CD14-positive monocyte (primary cell): ENCODE data around the gene ZFP36L1. TPM values are rescaled to one million over a fixed set of nuclear protein-coding genes. Genes with fewer than 3 reads are reported as not detected.

ENCODE experiments used
- DNase-seq, 3 donors: peaks; one replicate each; pipeline ENCODE4 v3.0.0-alpha.2; 2011 to 2022
- H2AFZ ChIP-seq: 2 replicates; pipeline ENCODE4 v1.6.0; 2012; ENCODE audit warnings: mild to moderate bottlenecking, low read depth, low read length, inconsistent platforms; ENCODE audit not compliant: insufficient read depth, poor library complexity, severe bottlenecking
- H3K27ac ChIP-seq, 2 donors: 1 replicate in 1 of 2; 2 replicates in 1 of 2; pipeline ENCODE4 v1.5.1; 2012 to 2013; ENCODE audit warnings: low read length in 2 of 2, control low read depth in 1 of 2, inconsistent platforms in 1 of 2, low read depth in 1 of 2, mild to moderate bottlenecking in 1 of 2
- H3K27me3 ChIP-seq, 2 donors: one replicate each; pipeline versions ENCODE4 v1.6.0 to v1.6.1; 2011 to 2013; ENCODE audit warnings: low read length in 2 of 2; ENCODE audit not compliant: control insufficient read depth in 2 of 2, insufficient read depth in 2 of 2
- H3K36me3 ChIP-seq, 2 donors: replicated peaks in 1 of 2; 1 replicate in 1 of 2; 2 replicates in 1 of 2; pipeline versions ENCODE4 v1.5.1 to v1.6.1; 2012 to 2013; ENCODE audit warnings: low read length in 2 of 2, control low read depth in 1 of 2, inconsistent platforms in 1 of 2, mild to moderate bottlenecking in 1 of 2; ENCODE audit not compliant: insufficient read depth in 2 of 2, control insufficient read depth in 1 of 2
- H3K4me1 ChIP-seq, 2 donors: 1 replicate in 1 of 2; 2 replicates in 1 of 2; pipeline versions ENCODE4 v1.5.1 to v1.6.1; 2012 to 2013; ENCODE audit warnings: low read length in 2 of 2, control low read depth in 1 of 2, inconsistent platforms in 1 of 2, mild to moderate bottlenecking in 1 of 2, moderate library complexity in 1 of 2; ENCODE audit not compliant: insufficient read depth in 2 of 2, control insufficient read depth in 1 of 2
- H3K4me2 ChIP-seq: replicated peaks from 2 replicates; pipeline ENCODE3; 2012; ENCODE audit warnings: low read length, moderate library complexity, mild to moderate bottlenecking; ENCODE audit not compliant: poor library complexity, severe bottlenecking; ENCODE audit errors: extremely low read depth
- H3K4me3 ChIP-seq, 3 experiments: fragments of 200-600 bp in 1 of 3; sonication (generic) in 1 of 3; replicated peaks in 1 of 3; 1 replicate in 2 of 3; 2 replicates in 1 of 3; pipeline ENCODE4 v1.5.1; 2011 to 2013; ENCODE audit warnings: low read length in 3 of 3, mild to moderate bottlenecking in 3 of 3, control low read depth in 2 of 3, low read depth in 2 of 3, inconsistent platforms in 1 of 3, moderate library complexity in 1 of 3
- H3K79me2 ChIP-seq: 2 replicates; pipeline ENCODE4 v1.6.0; 2012; ENCODE audit warnings: mild to moderate bottlenecking, control low read depth, inconsistent platforms, low read length, moderate library complexity; ENCODE audit not compliant: insufficient read depth
- H3K9ac ChIP-seq: 2 replicates; pipeline ENCODE4 v1.6.0; 2017; ENCODE audit warnings: low read length, mild to moderate bottlenecking; ENCODE audit not compliant: insufficient read depth, poor library complexity, severe bottlenecking
- H3K9me3 ChIP-seq, 2 donors: replicated peaks in 1 of 2; 1 replicate in 1 of 2; 2 replicates in 1 of 2; pipeline versions ENCODE4 v1.5.1 to v1.6.1; 2012 to 2013; ENCODE audit warnings: low read length in 2 of 2, control low read depth in 1 of 2; ENCODE audit not compliant: control insufficient read depth in 1 of 2, insufficient read depth in 1 of 2
- H4K20me1 ChIP-seq: 2 replicates; pipeline ENCODE4 v1.6.0; 2012; ENCODE audit warnings: mild to moderate bottlenecking, low read length, control low read depth, moderate library complexity; ENCODE audit not compliant: insufficient read depth
- H3K27ac Mint-ChIP-seq, 7 donors: one replicate each; pipeline ENCODE4 v1.8.0; 2020; ENCODE audit warnings: mild to moderate bottlenecking in 7 of 7, mixed read lengths in 7 of 7, moderate library complexity in 6 of 7, inconsistent platforms in 2 of 7
- H3K27me3 Mint-ChIP-seq, 3 donors: one replicate each; pipeline ENCODE4 v1.8.0; 2021 to 2022; ENCODE audit warnings: low read depth in 3 of 3, mild to moderate bottlenecking in 3 of 3, mixed read lengths in 3 of 3, moderate library complexity in 3 of 3, inconsistent platforms in 1 of 3
- H3K36me3 Mint-ChIP-seq, 2 donors: one replicate each; pipeline ENCODE4 v1.8.0; 2020; ENCODE audit warnings: mixed read lengths in 2 of 2, inconsistent platforms in 1 of 2, mild to moderate bottlenecking in 1 of 2
- H3K4me1 Mint-ChIP-seq: one replicate; pipeline ENCODE4 v1.8.0; 2020; ENCODE audit warnings: mild to moderate bottlenecking, mixed read lengths
- H3K4me3 Mint-ChIP-seq, 2 donors: one replicate each; pipeline ENCODE4 v1.8.0; 2020; ENCODE audit warnings: mild to moderate bottlenecking in 2 of 2, mixed read lengths in 2 of 2, moderate library complexity in 1 of 2
- H3K9me3 Mint-ChIP-seq, 7 donors: one replicate each; pipeline ENCODE4 v1.8.0; 2020 to 2022; ENCODE audit warnings: mixed read lengths in 7 of 7, mild to moderate bottlenecking in 6 of 7, moderate library complexity in 6 of 7, inconsistent platforms in 2 of 7
- WGBS: methylation state at CpG from one replicate; pipeline ENCODE4 v1.1.5; 2013; ENCODE audit warnings: missing lambda C conversion rate; ENCODE audit not compliant: insufficient coverage; 5-methylcytosine and 5-hydroxymethylcytosine counted together
- intact Hi-C, 2 donors: fragments of 100-400 bp; cut with micrococcal nuclease; formaldehyde crosslinking; loops; one replicate each; pipeline versions ENCODE4 v1.15.0 to v1.15.1; 2023
- polyA minus RNA-seq: library from RNA; depleted of rRNA, polyadenylated mRNA; stranded (reverse); fragments of >200 nt; gene quantifications from 2 replicates; pipeline ENCODE4 v1.2.3, GENCODE V29; 2012
- polyA plus RNA-seq, 3 donors: library from polyadenylated mRNA; depleted of rRNA in 1 of 3; unstranded in 2 of 3; stranded (reverse) in 1 of 3; fragments of 300-500 nt in 2 of 3; fragments of >200 nt in 1 of 3; fragmentation: Illumina TruSeq in 2 of 3; gene quantifications; 1 replicate in 2 of 3; 2 replicates in 1 of 3; pipeline ENCODE4 v1.2.3, GENCODE V29; 2012 to 2021
- total RNA-seq, 12 experiments: library from RNA in 1 of 12; stranded (reverse) in 1 of 12; fragments of 120-200 nt in 1 of 12; gene quantifications; one replicate each; pipeline ENCODE4 v1.2.4 and lab custom pipeline; 2013 to 2026; ENCODE audit warnings: mixed read lengths in 6 of 12, inconsistent platforms in 1 of 12
- TF ChIP-seq, protein P1 (sequence below): fragments of 200-600 bp; IDR thresholded peaks from one replicate; pipeline ENCODE4 v1.8.0; 2022; ENCODE audit warnings: antibody characterized with exemption, mild to moderate bottlenecking

ZFP36L1 gene, protein sequence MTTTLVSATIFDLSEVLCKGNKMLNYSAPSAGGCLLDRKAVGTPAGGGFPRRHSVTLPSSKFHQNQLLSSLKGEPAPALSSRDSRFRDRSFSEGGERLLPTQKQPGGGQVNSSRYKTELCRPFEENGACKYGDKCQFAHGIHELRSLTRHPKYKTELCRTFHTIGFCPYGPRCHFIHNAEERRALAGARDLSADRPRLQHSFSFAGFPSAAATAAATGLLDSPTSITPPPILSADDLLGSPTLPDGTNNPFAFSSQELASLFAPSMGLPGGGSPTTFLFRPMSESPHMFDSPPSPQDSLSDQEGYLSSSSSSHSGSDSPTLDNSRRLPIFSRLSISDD
- total RNA-seq (2013): 97.2 TPM
- polyA plus RNA-seq (100 to 1,000 TPM; 151 to 934 (median 185) TPM), polyA minus RNA-seq (117 and 195 TPM in 2 replicates), total RNA-seq (lab: John Stamatoyannopoulos, UW) (56.6 to 485 (median 144) reads per million in 11 experiments)

DNA sequence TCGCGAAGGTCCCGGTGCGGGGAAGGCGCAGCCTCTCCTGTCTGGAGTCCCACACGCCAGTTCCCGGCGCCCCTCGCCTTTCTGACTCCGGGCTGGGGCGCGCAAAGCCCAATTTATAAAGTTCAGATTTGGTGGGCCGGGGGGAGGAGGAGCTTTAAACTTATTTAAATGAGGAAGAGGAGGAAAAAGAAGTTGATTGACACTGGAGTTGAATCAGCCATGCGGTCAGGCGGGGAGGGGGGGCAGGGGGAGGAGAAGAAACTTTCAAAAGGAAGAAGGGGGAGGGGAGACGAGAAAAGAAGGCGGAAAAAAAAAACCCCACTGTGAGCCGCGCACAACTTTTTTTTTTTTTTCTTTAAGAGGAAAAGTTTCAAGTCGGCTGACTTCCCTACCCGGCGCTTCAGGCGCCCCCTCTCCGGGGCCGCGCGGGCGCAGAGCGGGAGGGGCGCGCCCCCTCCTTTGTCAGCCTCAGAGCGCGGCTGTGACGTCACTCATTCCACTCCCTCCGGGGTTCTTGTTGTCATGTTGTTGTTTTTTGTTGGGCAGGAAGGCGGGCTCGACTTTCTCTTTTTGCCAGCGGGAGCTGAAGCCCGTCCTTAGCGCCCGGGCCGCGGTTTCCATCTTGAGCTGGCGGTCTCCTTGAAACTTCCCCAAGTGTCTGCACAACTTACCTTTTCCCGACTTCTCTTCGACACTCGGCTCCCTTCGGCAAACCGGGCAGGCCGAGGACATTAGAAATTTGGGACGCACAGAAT is at the start of gene ZFP36L1:
Gene ZFP36L1, minus strand, starts transcription at position 89 of the 755 bp plus-strand sequence. CDS start 129 bp downstream, outside the sequence.
- H2AFZ ChIP-seq: peak within 1 kb of the TSS; percentile 64
- H3K4me3 Mint-ChIP-seq: peak within 1 kb of the TSS; percentile 95 to 100
- H3K27ac Mint-ChIP-seq: peak within 1 kb of the TSS; percentile 99 to 100 (median 99)
- peak within 1 kb of the TSS; percentile 99 for H3K9ac ChIP-seq
- peak; percentile 94 to 97 (median 96) for DNase-seq
- H3K4me3 ChIP-seq: peak within 1 kb of the TSS; percentile 54 to 97 (median 77)
- peaks cover 27 to 36% of the 10 kb centered on the region in 2 donors for H3K36me3 ChIP-seq
- peaks cover 47% of the 10 kb centered on the region for H4K20me1 ChIP-seq
- H3K9me3 ChIP-seq: no peaks in the 10 kb centered on the region
- intact Hi-C loops: loop anchor here (5.0 to 10.0 kb wide), 9 partner anchors 61 to 828 kb away; no protein-coding TSS in a partner anchor
- peak within 1 kb of the TSS; percentile 97 to 98 for H3K27ac ChIP-seq
- H3K79me2 ChIP-seq: peaks cover 41% of the 10 kb centered on the region
- H3K27me3 Mint-ChIP-seq: peaks cover 5 to 24% (median 14%) of the 10 kb centered on the region in 3 donors
- TF ChIP-seq, protein P1, sequence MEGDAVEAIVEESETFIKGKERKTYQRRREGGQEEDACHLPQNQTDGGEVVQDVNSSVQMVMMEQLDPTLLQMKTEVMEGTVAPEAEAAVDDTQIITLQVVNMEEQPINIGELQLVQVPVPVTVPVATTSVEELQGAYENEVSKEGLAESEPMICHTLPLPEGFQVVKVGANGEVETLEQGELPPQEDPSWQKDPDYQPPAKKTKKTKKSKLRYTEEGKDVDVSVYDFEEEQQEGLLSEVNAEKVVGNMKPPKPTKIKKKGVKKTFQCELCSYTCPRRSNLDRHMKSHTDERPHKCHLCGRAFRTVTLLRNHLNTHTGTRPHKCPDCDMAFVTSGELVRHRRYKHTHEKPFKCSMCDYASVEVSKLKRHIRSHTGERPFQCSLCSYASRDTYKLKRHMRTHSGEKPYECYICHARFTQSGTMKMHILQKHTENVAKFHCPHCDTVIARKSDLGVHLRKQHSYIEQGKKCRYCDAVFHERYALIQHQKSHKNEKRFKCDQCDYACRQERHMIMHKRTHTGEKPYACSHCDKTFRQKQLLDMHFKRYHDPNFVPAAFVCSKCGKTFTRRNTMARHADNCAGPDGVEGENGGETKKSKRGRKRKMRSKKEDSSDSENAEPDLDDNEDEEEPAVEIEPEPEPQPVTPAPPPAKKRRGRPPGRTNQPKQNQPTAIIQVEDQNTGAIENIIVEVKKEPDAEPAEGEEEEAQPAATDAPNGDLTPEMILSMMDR: no peak
- H3K36me3 Mint-ChIP-seq: peaks cover 44 to 53% of the 10 kb centered on the region in 2 donors
- peaks cover 0 to 15% (median 2%) of the 10 kb centered on the region in 7 donors for H3K9me3 Mint-ChIP-seq
- WGBS: 0% methylated on average over 33 of the region's 51 CpGs
- H3K4me1 ChIP-seq: peaks cover 42 to 64% of the 10 kb centered on the region in 2 donors
- H3K27me3 ChIP-seq: no peaks in the 10 kb centered on the region
- H3K4me2 ChIP-seq: peak within 1 kb of the TSS; percentile 95
- H3K4me1 Mint-ChIP-seq: peaks cover 48% of the 10 kb centered on the region

DNA sequence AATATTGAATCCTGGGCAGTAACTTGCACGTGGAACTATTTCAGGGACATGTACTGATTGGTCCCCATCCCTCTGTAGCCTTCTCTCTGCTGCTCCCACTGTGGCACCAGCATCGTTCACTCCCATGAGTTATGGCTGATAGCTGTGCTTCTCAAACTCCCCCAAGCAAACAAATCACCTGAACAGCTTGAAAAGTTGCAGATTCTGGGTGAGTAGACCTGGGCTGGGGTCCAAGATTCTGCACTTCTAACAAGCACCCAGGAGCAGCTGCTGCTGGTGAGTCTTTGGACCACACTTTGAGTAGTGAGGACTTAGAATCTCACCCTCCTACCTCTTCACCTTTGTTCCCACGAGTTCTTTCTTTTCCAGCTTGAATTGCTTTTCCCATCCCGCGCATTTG is 49.4 kb upstream of the ZFP36L1 start:
- no peaks in the 10 kb centered on the region for H3K36me3 ChIP-seq
- no peak overlapping the region for H3K4me2 ChIP-seq
- H3K4me3 ChIP-seq: no peak overlapping the region
- Mint-ChIP-seq H3K27ac (no peak overlapping the region), H3K4me3 (no peak overlapping the region), H3K36me3 (peaks cover 3 to 8% of the 10 kb centered on the region in 2 donors), H3K27me3 (peaks cover 6 to 11% (median 8%) of the 10 kb centered on the region in 3 donors), H3K4me1 (peaks cover 9% of the 10 kb centered on the region), H3K9me3 (peaks cover under 1 to 7% (median 3%) of the 10 kb centered on the region in 7 donors)
- no peaks in the 10 kb centered on the region for H3K9me3 ChIP-seq
- H3K79me2 ChIP-seq: no peaks in the 10 kb centered on the region
- no peak overlapping the region for H2AFZ ChIP-seq
- peaks cover 3 to 8% of the 10 kb centered on the region in 2 donors for H3K4me1 ChIP-seq
- TF ChIP-seq, protein P1: no peak
- H3K27ac ChIP-seq: no peak overlapping the region
- 89% methylated on average over 3 of the region's 5 CpGs for WGBS
- intact Hi-C loops: no loop called here
- no peaks in the 10 kb centered on the region for H4K20me1 ChIP-seq
- DNase-seq: no peak
- H3K27me3 ChIP-seq: no peaks in the 10 kb centered on the region
- no peak overlapping the region for H3K9ac ChIP-seq
